ENCODE results near the gene DNAJC21. TPM values are rescaled to one million over a fixed set of nuclear protein-coding genes. Genes with fewer than 3 reads are reported as not detected.

DNAJC21 gene
- total and polyA plus RNA-seq, 10 donors: 16.3 to 35.2 (median 29.1) TPM

- TF ChIP-seq POLR2A (IDR thresholded peaks at IDR 0.05) (no peak), CTCF (IDR thresholded peaks at IDR 0.05 in 8 of 11, conservative IDR thresholded peaks at IDR 0.05 in 3 of 11) (no peak), POLR2AphosphoS5 (IDR thresholded peaks at IDR 0.05) (no peak)
- no peaks in the 10 kb centered on the region for H3K36me3 ChIP-seq
- intact Hi-C loops (cut with DNase I; ENCODE audit: low total_unique reads): no loop called here
- WGBS, 5 donors: 81 to 100% (median 87%) methylated on average over 1 of the region's 1 CpG
- peaks cover 0 to 34% (median 27%) of the 10 kb centered on the region in 8 donors for H3K9me3 ChIP-seq
- H3K4me3 ChIP-seq: no peak overlapping the region
- H3K27ac ChIP-seq: no peak overlapping the region
- peaks cover 0 to 7% (median 0%) of the 10 kb centered on the region in 7 donors for H3K27me3 ChIP-seq (replicated peaks in 1 of 7)
- DNase-seq: no peak
- H3K4me1 ChIP-seq: no peaks in the 10 kb centered on the region
Measured at GRCh38 chr5:34986965-34987364, 57.6 kb downstream of the DNAJC21 start.

GRCh38 chr5:34991486-34992238 lies 62.3 kb downstream of the DNAJC21 start:
- intact Hi-C loops (cut with DNase I; ENCODE audit: low total_unique reads): no loop called here
- WGBS, 5 donors: 66 to 85% (median 73%) methylated on average over 2 of the region's 2 CpGs

GRCh38 chr5:34993951-34994350 lies 64.6 kb downstream of the DNAJC21 start:
- whole genome bisulfite sequencing, 5 donors: 74 to 88% (median 85%) methylated on average over 8 of the region's 8 CpGs

More at GRCh38 chr5:34991486-34992238, 62.3 kb downstream of the DNAJC21 start:
- DNase-seq: no peak
- Histone ChIP-seq H3K36me3 (no peaks in the 10 kb centered on the region), H3K4me1 (no peaks in the 10 kb centered on the region), H3K27me3 (replicated peaks in 1 of 7) (peaks cover 0 to 16% (median 0%) of the 10 kb centered on the region in 7 donors), H3K9me3 (peaks cover 0 to 13% (median 8%) of the 10 kb centered on the region in 8 donors), H3K27ac (no peak overlapping the region), H3K4me3 (no peak overlapping the region)
- no peak for TF ChIP-seq CTCF (IDR thresholded peaks at IDR 0.05 in 8 of 11, conservative IDR thresholded peaks at IDR 0.05 in 3 of 11)
- no peak for TF ChIP-seq POLR2A (IDR thresholded peaks at IDR 0.05)
- no peak for TF ChIP-seq POLR2AphosphoS5 (IDR thresholded peaks at IDR 0.05)

More at GRCh38 chr5:34993951-34994350, 64.6 kb downstream of the DNAJC21 start:
- Histone ChIP-seq H3K36me3 (no peaks in the 10 kb centered on the region), H3K9me3 (no peaks in the 10 kb centered on the region), H3K4me1 (no peaks in the 10 kb centered on the region), H3K27me3 (replicated peaks in 1 of 7) (peaks cover 0 to 16% (median 0%) of the 10 kb centered on the region in 7 donors), H3K4me3 (no peak overlapping the region), H3K27ac (no peak overlapping the region)
- DNase-seq: no peak
- TF ChIP-seq POLR2A (IDR thresholded peaks at IDR 0.05) (no peak), CTCF (IDR thresholded peaks at IDR 0.05 in 8 of 11, conservative IDR thresholded peaks at IDR 0.05 in 3 of 11) (no peak), POLR2AphosphoS5 (IDR thresholded peaks at IDR 0.05) (no peak)
- intact Hi-C loops (cut with DNase I; ENCODE audit: low total_unique reads): no loop called here
